ENCODE measurements around the gene ST8SIA6.

ST8SIA6 gene

DNA sequence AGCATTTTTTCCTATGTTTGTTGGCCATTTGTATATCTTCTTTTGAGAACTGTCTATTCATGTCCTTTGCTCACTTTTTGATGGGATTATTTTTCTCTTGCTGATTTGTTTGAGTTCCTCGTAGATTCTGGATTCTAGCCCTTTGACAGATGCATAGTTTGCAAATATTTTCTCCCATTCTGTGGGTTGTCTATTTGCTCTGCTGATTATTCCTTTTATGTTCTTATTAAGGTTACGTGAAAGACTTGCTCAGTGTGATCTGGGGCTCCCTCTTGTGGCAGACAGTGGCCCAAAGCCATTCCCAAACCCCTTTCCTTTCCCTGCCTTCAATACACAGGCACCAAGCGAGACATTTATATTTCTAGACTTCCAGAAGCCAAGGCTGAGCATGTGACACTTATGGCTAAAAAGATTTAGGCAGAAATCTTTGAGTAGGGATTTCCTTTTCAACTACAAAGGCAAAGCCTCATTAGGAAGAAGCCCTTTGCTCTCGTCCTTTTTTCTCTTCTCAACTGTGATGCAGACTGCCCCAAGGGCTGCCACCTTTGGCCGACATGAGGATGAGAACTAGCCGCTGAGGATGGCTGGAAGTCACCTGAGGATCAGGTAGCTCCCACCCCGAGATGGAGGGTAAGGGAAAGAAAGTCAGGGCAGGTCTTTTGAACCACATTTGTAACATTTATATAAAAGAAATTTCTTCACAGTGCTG lies 23.6 kb downstream of the ST8SIA6 start:
- no peak overlapping the region for H3K4me3 ChIP-seq (ENCODE audit: low read length)
- H3K9ac ChIP-seq (ENCODE audit: low read length): no peak overlapping the region
- H3K4me1 ChIP-seq (ENCODE audit: control insufficient read depth, insufficient read depth, low read length): no peaks in the 10 kb centered on the region
- H3K36me3 ChIP-seq (ENCODE audit: control insufficient read depth, insufficient read depth, low read length): no peaks in the 10 kb centered on the region
- H3K27ac ChIP-seq (ENCODE audit: low read depth, low read length): no peak overlapping the region
- H3K27me3 ChIP-seq (ENCODE audit: control insufficient read depth, insufficient read depth, low read length): peaks cover 3% of the 10 kb centered on the region

DNA sequence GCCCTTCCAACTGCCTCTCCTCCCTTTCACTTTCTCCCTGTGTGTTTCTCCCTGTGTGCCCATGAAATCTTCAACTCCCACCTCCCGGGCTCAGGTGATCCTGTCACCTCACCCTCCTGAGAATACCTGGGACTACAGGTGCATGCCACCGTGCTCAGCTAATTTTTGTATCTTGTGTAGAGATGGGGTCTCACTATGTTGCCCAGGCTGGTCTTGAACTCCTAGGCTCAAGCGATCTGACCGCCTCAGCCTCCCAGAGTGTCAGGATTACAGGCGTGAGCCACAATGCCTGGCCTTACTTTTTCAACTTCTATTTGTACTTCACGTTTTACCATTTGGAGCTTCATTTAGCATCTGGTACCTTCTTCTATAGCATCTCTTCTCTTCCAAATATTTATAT lies 24.9 kb downstream of the ST8SIA6 start:
- Histone ChIP-seq H3K9ac (ENCODE audit: low read length) (no peak overlapping the region), H3K36me3 (ENCODE audit: control insufficient read depth, insufficient read depth, low read length) (no peaks in the 10 kb centered on the region), H3K27me3 (ENCODE audit: control insufficient read depth, insufficient read depth, low read length) (peaks cover 3% of the 10 kb centered on the region), H3K4me1 (ENCODE audit: control insufficient read depth, insufficient read depth, low read length) (no peaks in the 10 kb centered on the region), H3K27ac (ENCODE audit: low read depth, low read length) (no peak overlapping the region), H3K4me3 (ENCODE audit: low read length) (no peak overlapping the region)

- Histone ChIP-seq H3K27me3 (ENCODE audit: control insufficient read depth, insufficient read depth, low read length) (peaks cover 3% of the 10 kb centered on the region), H3K4me1 (ENCODE audit: control insufficient read depth, insufficient read depth, low read length) (no peaks in the 10 kb centered on the region), H3K4me3 (ENCODE audit: low read length) (peak overlapping the region; percentile 24), H3K36me3 (ENCODE audit: control insufficient read depth, insufficient read depth, low read length) (no peaks in the 10 kb centered on the region), H3K27ac (ENCODE audit: low read depth, low read length) (no peak overlapping the region), H3K9ac (ENCODE audit: low read length) (no peak overlapping the region)
Measured at GRCh38 chr10:17428351-17429097, 25.9 kb downstream of the ST8SIA6 start.

GRCh38 chr10:17427666-17428350 lies 26.6 kb downstream of the ST8SIA6 start:
- Histone ChIP-seq H3K27me3 (ENCODE audit: control insufficient read depth, insufficient read depth, low read length) (peaks cover 3% of the 10 kb centered on the region), H3K4me3 (ENCODE audit: low read length) (no peak overlapping the region), H3K9ac (ENCODE audit: low read length) (no peak overlapping the region), H3K36me3 (ENCODE audit: control insufficient read depth, insufficient read depth, low read length) (no peaks in the 10 kb centered on the region), H3K4me1 (ENCODE audit: control insufficient read depth, insufficient read depth, low read length) (no peaks in the 10 kb centered on the region), H3K27ac (ENCODE audit: low read depth, low read length) (no peak overlapping the region)

DNA sequence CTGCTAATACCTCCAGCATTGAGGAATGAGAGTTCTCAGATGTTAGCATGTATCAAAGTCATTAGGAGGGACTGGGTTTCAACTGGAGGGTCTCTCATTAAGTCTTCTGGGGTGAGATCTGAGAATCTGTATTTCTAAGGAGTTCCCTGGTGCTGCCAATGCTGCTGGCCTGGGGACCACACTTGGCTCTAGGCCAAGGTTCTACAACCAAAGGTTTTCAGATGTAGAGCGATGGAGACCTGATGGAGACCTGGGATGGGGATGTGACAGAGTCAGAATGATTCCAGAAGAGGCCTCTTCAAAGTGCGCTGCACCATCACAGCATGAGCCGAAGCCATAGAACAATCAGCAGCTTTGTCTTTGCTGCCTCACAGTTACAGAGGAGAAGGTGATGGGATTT lies 27.2 kb downstream of the ST8SIA6 start:
- Histone ChIP-seq H3K4me1 (ENCODE audit: control insufficient read depth, insufficient read depth, low read length) (no peaks in the 10 kb centered on the region), H3K9ac (ENCODE audit: low read length) (no peak overlapping the region), H3K4me3 (ENCODE audit: low read length) (no peak overlapping the region), H3K27ac (ENCODE audit: low read depth, low read length) (no peak overlapping the region), H3K27me3 (ENCODE audit: control insufficient read depth, insufficient read depth, low read length) (peaks cover 3% of the 10 kb centered on the region), H3K36me3 (ENCODE audit: control insufficient read depth, insufficient read depth, low read length) (no peaks in the 10 kb centered on the region)

GRCh38 chr10:17426263-17426750 lies 28.1 kb downstream of the ST8SIA6 start:
- no peak overlapping the region for H3K9ac ChIP-seq (ENCODE audit: low read length)
- no peaks in the 10 kb centered on the region for H3K36me3 ChIP-seq (ENCODE audit: control insufficient read depth, insufficient read depth, low read length)
- no peaks in the 10 kb centered on the region for H3K4me1 ChIP-seq (ENCODE audit: control insufficient read depth, insufficient read depth, low read length)
- peaks cover 3% of the 10 kb centered on the region for H3K27me3 ChIP-seq (ENCODE audit: control insufficient read depth, insufficient read depth, low read length)
- H3K4me3 ChIP-seq (ENCODE audit: low read length): no peak overlapping the region
- H3K27ac ChIP-seq (ENCODE audit: low read depth, low read length): no peak overlapping the region

DNA sequence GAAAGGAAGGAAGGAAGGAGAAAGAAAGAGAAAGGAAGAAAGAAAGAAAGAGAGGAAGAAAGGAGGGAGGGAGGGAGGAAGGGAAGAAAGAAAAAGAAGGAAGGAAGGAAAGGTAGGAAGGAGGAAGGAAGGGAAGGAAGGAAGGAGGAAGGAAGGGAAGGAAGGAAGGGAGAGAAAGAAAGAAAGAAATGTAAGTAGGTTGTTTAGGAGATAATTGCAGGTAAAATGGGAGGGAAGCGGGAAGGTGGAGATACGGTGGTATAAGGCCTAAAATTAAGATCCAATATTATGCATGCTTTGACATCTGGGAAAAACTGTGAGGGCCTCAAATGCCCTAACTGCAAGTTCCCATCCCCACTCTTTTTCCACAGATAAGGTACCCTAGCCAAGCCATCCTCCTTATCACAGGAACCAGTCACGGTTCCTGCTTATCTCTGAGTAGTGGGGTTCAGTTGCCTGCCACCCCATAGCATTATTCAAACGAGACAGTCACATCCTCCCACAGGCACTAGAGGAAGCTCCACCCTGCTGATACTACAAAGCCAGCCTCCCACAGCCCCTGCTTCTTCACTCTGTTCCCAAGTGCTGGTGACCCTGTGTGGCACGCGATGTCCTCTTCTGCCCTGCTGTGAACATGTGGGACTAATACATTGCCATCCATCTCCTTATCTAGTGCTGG lies 28.7 kb downstream of the ST8SIA6 start:
- H3K4me3 ChIP-seq (ENCODE audit: low read length): no peak overlapping the region
- no peaks in the 10 kb centered on the region for H3K36me3 ChIP-seq (ENCODE audit: control insufficient read depth, insufficient read depth, low read length)
- no peak overlapping the region for H3K9ac ChIP-seq (ENCODE audit: low read length)
- peaks cover 3% of the 10 kb centered on the region for H3K27me3 ChIP-seq (ENCODE audit: control insufficient read depth, insufficient read depth, low read length)
- no peaks in the 10 kb centered on the region for H3K4me1 ChIP-seq (ENCODE audit: control insufficient read depth, insufficient read depth, low read length)
- no peak overlapping the region for H3K27ac ChIP-seq (ENCODE audit: low read depth, low read length)

DNA sequence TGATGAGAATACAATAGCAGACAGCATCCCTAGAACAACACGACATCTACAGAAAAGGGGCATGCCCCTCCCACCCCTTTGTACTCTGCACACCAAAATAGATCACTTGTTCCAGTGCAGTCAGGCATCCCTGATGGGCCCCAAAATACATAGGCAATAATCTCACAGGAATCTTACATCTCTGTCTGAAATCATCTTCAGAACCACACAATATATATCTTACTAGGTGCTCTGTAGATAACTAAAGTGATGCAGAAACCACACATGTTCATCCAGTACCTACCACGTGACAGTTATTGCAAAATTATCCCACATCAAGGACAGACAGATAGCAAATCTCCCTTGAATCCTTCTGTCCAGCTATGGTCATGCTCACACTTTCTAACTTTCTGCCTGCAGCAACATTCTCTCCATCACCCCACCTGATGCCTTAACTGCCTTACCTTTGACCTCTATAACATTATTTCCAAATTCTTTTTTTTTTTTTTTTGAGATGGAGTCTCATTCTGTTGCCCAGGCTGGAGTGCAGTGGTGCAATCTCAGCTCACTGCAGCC lies 30.7 kb downstream of the ST8SIA6 start:
- H3K27me3 ChIP-seq (ENCODE audit: control insufficient read depth, insufficient read depth, low read length): no peaks in the 10 kb centered on the region
- no peaks in the 10 kb centered on the region for H3K36me3 ChIP-seq (ENCODE audit: control insufficient read depth, insufficient read depth, low read length)
- H3K4me3 ChIP-seq (ENCODE audit: low read length): no peak overlapping the region
- no peak overlapping the region for H3K27ac ChIP-seq (ENCODE audit: low read depth, low read length)
- H3K4me1 ChIP-seq (ENCODE audit: control insufficient read depth, insufficient read depth, low read length): no peaks in the 10 kb centered on the region
- no peak overlapping the region for H3K9ac ChIP-seq (ENCODE audit: low read length)

DNA sequence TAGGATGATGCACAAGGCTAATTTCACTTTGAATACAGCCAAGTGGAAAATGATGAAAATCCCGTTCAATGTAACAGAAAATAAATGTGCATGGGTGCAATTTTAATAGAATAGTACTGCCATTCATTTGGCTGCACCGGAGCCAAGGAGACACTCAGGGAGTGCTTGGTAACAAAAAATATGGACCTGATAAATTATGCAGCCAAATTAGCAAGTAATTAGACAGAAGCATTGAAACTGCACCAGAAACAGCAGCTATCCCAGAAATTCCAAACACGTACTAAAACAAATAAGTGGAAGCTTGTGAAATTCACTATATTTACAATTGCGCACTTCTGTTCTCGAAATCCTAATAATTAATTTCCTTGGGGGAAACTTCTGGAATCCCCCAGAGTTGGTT lies 31.5 kb downstream of the ST8SIA6 start:
- Histone ChIP-seq H3K27me3 (ENCODE audit: control insufficient read depth, insufficient read depth, low read length) (no peaks in the 10 kb centered on the region), H3K9ac (ENCODE audit: low read length) (no peak overlapping the region)

GRCh38 chr10:17418249-17418648 lies 36.1 kb downstream of the ST8SIA6 start:
- no peaks in the 10 kb centered on the region for H3K4me1 ChIP-seq (ENCODE audit: control insufficient read depth, insufficient read depth, low read length)
- no peak overlapping the region for H3K4me3 ChIP-seq (ENCODE audit: low read length)
- H3K27me3 ChIP-seq (ENCODE audit: control insufficient read depth, insufficient read depth, low read length): no peaks in the 10 kb centered on the region
- no peaks in the 10 kb centered on the region for H3K36me3 ChIP-seq (ENCODE audit: control insufficient read depth, insufficient read depth, low read length)
- H3K27ac ChIP-seq (ENCODE audit: low read depth, low read length): no peak overlapping the region
- H3K9ac ChIP-seq (ENCODE audit: low read length): no peak overlapping the region

More for the DNA sequence above, 31.5 kb downstream of the ST8SIA6 start:
- no peak overlapping the region for H3K4me3 ChIP-seq (ENCODE audit: low read length)
- H3K27ac ChIP-seq (ENCODE audit: low read depth, low read length): no peak overlapping the region
- H3K36me3 ChIP-seq (ENCODE audit: control insufficient read depth, insufficient read depth, low read length): no peaks in the 10 kb centered on the region
- H3K4me1 ChIP-seq (ENCODE audit: control insufficient read depth, insufficient read depth, low read length): no peaks in the 10 kb centered on the region

- Histone ChIP-seq H3K4me3 (ENCODE audit: low read length) (no peak overlapping the region), H3K4me1 (ENCODE audit: control insufficient read depth, insufficient read depth, low read length) (no peaks in the 10 kb centered on the region), H3K9ac (ENCODE audit: low read length) (no peak overlapping the region), H3K36me3 (ENCODE audit: control insufficient read depth, insufficient read depth, low read length) (no peaks in the 10 kb centered on the region), H3K27ac (ENCODE audit: low read depth, low read length) (no peak overlapping the region), H3K27me3 (ENCODE audit: control insufficient read depth, insufficient read depth, low read length) (no peaks in the 10 kb centered on the region)
Measured at GRCh38 chr10:17416442-17417211, 37.8 kb downstream of the ST8SIA6 start.
